Lung (tissue), 12 donors: Measurements from ENCODE around the gene DENND4C. TPM values are rescaled to one million over a fixed set of nuclear protein-coding genes. Genes with fewer than 3 reads are reported as not detected.
A peak's percentile ranks its signal among the peaks of the same experiment; 100 is the strongest.

Experiments
- ATAC-seq: fragments of 200-7000 bp; cut with Tn5 transposase; one replicate; pipeline ENCODE4 v1.9.1; 2020; ENCODE audit warnings: moderate number of reproducible peaks; ENCODE audit not compliant: insufficient read depth, low FRiP score
- DNase-seq, 3 donors: peaks; one replicate each; pipeline ENCODE4 v3.0.0-alpha.2; 2013 to 2017
- H3K27ac ChIP-seq, 2 donors: one replicate each; pipeline ENCODE4 v1.5.1; 2013; ENCODE audit warnings: mild to moderate bottlenecking in 2 of 2, moderate library complexity in 2 of 2, control low read depth in 1 of 2, inconsistent platforms in 1 of 2, low read depth in 1 of 2, low read length in 1 of 2
- H3K27me3 ChIP-seq, 3 donors: one replicate each; pipeline ENCODE4 v1.5.1; 2013; ENCODE audit warnings: low read length in 2 of 3; ENCODE audit not compliant: control insufficient read depth in 3 of 3, insufficient read depth in 3 of 3
- H3K36me3 ChIP-seq, 4 donors: one replicate each; pipeline ENCODE4 v1.5.1; 2013; ENCODE audit warnings: low read length in 4 of 4, mild to moderate bottlenecking in 1 of 4, moderate library complexity in 1 of 4; ENCODE audit not compliant: control insufficient read depth in 4 of 4, insufficient read depth in 4 of 4
- H3K4me1 ChIP-seq, 5 donors: one replicate each; pipeline ENCODE4 v1.5.1; 2013; ENCODE audit warnings: low read length in 5 of 5, mild to moderate bottlenecking in 2 of 5, moderate library complexity in 1 of 5; ENCODE audit not compliant: control insufficient read depth in 5 of 5, insufficient read depth in 5 of 5
- H3K4me3 ChIP-seq: one replicate; pipeline ENCODE4 v1.5.1; 2013; ENCODE audit warnings: mild to moderate bottlenecking, control low read depth, moderate library complexity
- H3K9ac ChIP-seq, 2 donors: one replicate each; pipeline ENCODE4 v1.5.1; 2013; ENCODE audit warnings: low read length in 2 of 2, control low read depth in 1 of 2; ENCODE audit not compliant: insufficient read depth in 1 of 2
- H3K9me3 ChIP-seq, 4 donors: one replicate each; pipeline ENCODE4 v1.5.1; 2013; ENCODE audit warnings: low read length in 3 of 4, mild to moderate bottlenecking in 1 of 4, moderate library complexity in 1 of 4; ENCODE audit not compliant: control insufficient read depth in 4 of 4, insufficient read depth in 3 of 4
- CTCF ChIP-seq: IDR thresholded peaks from 2 replicates; pipeline ENCODE4 v1.5.1; 2012; ENCODE audit warnings: mild to moderate bottlenecking; ENCODE audit errors: control extremely low read depth, extremely low read depth
- WGBS, 2 donors: extraction: QIAGEN DNeasy Blood & Tissue Kit; methylation state at CpG; one replicate each; pipeline ENCODE4 v1.1.7; 2013; 5-methylcytosine and 5-hydroxymethylcytosine counted together
- polyA plus RNA-seq, 2 donors: library from polyadenylated mRNA; stranded (reverse); fragments of 200-250 nt; gene quantifications; one replicate each; pipeline ENCODE4 v1.2.1, GENCODE V29; 2013
- total RNA-seq, 2 donors: library from RNA; depleted of rRNA in 1 of 2; stranded (reverse); fragments of >200 nt in 1 of 2; gene quantifications; one replicate each; pipeline ENCODE4 v1.2.1, GENCODE V29; 2014 to 2021
- donor health status: control.
- donor health status: control.
- donor health status: Bipolar disorder and iron deficiency.
- donor health status: healthy.
- donor health status: DM: yes; HTN: yes; CAD: no.

Gene DENND4C
- total and polyA plus RNA-seq, 4 donors: 9.4 to 154 (median 33.9) TPM

- WGBS, 2 donors: 67 to 85% methylated on average over 3 of the region's 3 CpGs
- Histone ChIP-seq H3K36me3 (peaks cover 0 to 8% (median 3%) of the 10 kb centered on the region in 4 donors), H3K27me3 (no peaks in the 10 kb centered on the region), H3K4me1 (no peaks in the 10 kb centered on the region), H3K27ac (no peak overlapping the region), H3K4me3 (no peak overlapping the region), H3K9ac (no peak overlapping the region), H3K9me3 (no peaks in the 10 kb centered on the region)
- no peak for ATAC-seq
- peak in 1 of 3 donors; percentile 12 for DNase-seq
- TF ChIP-seq CTCF: no peak
These were observed 83.1 kb downstream of the DENND4C start for GRCh38 chr9:19313573-19313972.

- DNase-seq (no peak), ATAC-seq (no peak)
- Histone ChIP-seq H3K9me3 (no peaks in the 10 kb centered on the region), H3K9ac (no peak overlapping the region), H3K4me1 (no peaks in the 10 kb centered on the region), H3K4me3 (no peak overlapping the region), H3K36me3 (peaks cover 0 to 16% (median 6%) of the 10 kb centered on the region in 4 donors), H3K27me3 (no peaks in the 10 kb centered on the region), H3K27ac (no peak overlapping the region)
- TF ChIP-seq CTCF: no peak
- WGBS, 2 donors: 44 to 64% methylated on average over 1 of the region's 1 CpG
These were observed 90.0 kb downstream of the DENND4C start for GRCh38 chr9:19320495-19320894.

DNA sequence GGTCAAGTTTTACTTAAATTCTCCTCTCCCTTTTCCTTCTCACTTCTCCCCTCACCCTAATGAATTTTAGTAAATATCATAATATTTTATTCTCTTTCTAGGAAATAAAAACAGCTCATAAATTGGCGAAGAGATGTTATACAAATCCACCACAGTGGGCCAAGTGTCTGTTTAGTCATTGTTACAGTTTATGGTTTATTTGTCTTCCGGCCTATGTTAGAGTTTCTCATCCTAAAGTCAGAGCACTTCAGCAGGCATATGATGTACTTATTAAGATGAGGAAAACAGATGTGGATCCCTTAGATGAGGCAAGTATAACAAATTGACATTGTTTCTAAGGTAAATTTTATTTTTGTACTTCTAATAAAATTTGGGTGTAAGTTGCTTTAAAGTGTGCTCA, 101.4 kb downstream of the DENND4C start:
- no peak for TF ChIP-seq CTCF
- no peaks in the 10 kb centered on the region for H3K27me3 ChIP-seq
- H3K9me3 ChIP-seq: no peaks in the 10 kb centered on the region
- DNase-seq (no peak), ATAC-seq (no peak)
- 94 to 99% methylated on average over 2 of the region's 2 CpGs for whole genome bisulfite sequencing, 2 donors
- no peak overlapping the region for H3K4me3 ChIP-seq
- H3K4me1 ChIP-seq: no peaks in the 10 kb centered on the region
- H3K36me3 ChIP-seq: peaks cover 3 to 30% (median 12%) of the 10 kb centered on the region in 4 donors
- no peak overlapping the region for H3K27ac ChIP-seq
- H3K9ac ChIP-seq: no peak overlapping the region

GRCh38 chr9:19336166-19336565, 105.7 kb downstream of the DENND4C start:
- H3K4me1 ChIP-seq: no peaks in the 10 kb centered on the region
- no peak overlapping the region for H3K4me3 ChIP-seq
- DNase-seq: no peak
- no peak overlapping the region for H3K27ac ChIP-seq
- H3K9ac ChIP-seq: no peak overlapping the region
- no peak for ATAC-seq
- H3K36me3 ChIP-seq: peaks cover 0 to 30% (median 11%) of the 10 kb centered on the region in 4 donors
- H3K27me3 ChIP-seq: no peaks in the 10 kb centered on the region
- 98 to 99% methylated on average over 7 of the region's 7 CpGs for WGBS, 2 donors
- TF ChIP-seq CTCF: no peak
- no peaks in the 10 kb centered on the region for H3K9me3 ChIP-seq
